Endothelial cell of umbilical vein (primary cell): ENCODE measurements around the gene EBF4. TPM values are rescaled to one million over a fixed set of nuclear protein-coding genes. Genes with fewer than 3 reads are reported as not detected.

Experiments used
- BruUV-seq: library from RNA; stranded (reverse); fragments of 400-500 nt; replicated peaks from 2 replicates; lab custom pipeline; 2021; lab: Mats Ljungman, UMichigan
- CTCF ChIA-PET: fragments of 300-600, 350-600 bp; sonication (Branson Sonifier 250); formaldehyde crosslinking; loops from one replicate; lab custom pipeline; 2021; ENCODE audit warnings: antibody characterized with exemption, inconsistent platforms; lab: Charles Lee
- POLR2A ChIA-PET: fragments of 300-600, 350-600 bp; sonication (Branson Sonifier 250); formaldehyde crosslinking; loops from one replicate; lab custom pipeline; 2021; ENCODE audit warnings: antibody characterized with exemption, inconsistent platforms; lab: Charles Lee
- DNase-seq: peaks from one replicate; pipeline ENCODE4 v3.0.0-alpha.2; 2011; ENCODE audit warnings: low read depth, low spot score
- FAIRE-seq: peaks from 2 replicates; lab custom pipeline; 2011; peaks lifted over from hg19 to GRCh38; lab: Jason Lieb, UNC
- H2AFZ ChIP-seq: 2 replicates; pipeline ENCODE4 v1.6.0; 2012; ENCODE audit warnings: low read depth, low read length, control low read depth, inconsistent platforms
- H3K27ac ChIP-seq: 2 replicates; pipeline ENCODE4 v1.5.1; 2011; ENCODE audit warnings: low read depth, mild to moderate bottlenecking, control low read depth, low read length, moderate library complexity; ENCODE audit not compliant: insufficient read depth
- H3K27me3 ChIP-seq, 2 experiments: 2 replicates each; pipeline versions ENCODE4 v1.6.0 to v1.6.1; 2011; ENCODE audit warnings: low read length in 2 of 2, mixed read lengths in 1 of 2; ENCODE audit not compliant: control insufficient read depth in 2 of 2, insufficient read depth in 2 of 2
- H3K36me3 ChIP-seq, 2 experiments: 2 replicates in 1 of 2; 3 replicates in 1 of 2; pipeline ENCODE4 v1.5.1; 2011; ENCODE audit warnings: low read length in 2 of 2, mild to moderate bottlenecking in 1 of 2, moderate library complexity in 1 of 2; ENCODE audit not compliant: control insufficient read depth in 2 of 2, insufficient read depth in 2 of 2; ENCODE audit errors: extremely low read depth in 1 of 2
- H3K4me1 ChIP-seq: 3 replicates; pipeline ENCODE4 v1.5.1; 2011; ENCODE audit warnings: mild to moderate bottlenecking, low read length; ENCODE audit not compliant: control insufficient read depth, insufficient read depth; ENCODE audit errors: extremely low read depth
- H3K4me2 ChIP-seq: 2 replicates; pipeline ENCODE4 v1.6.1; 2011; ENCODE audit warnings: low read length, control low read depth, mixed read lengths; ENCODE audit not compliant: insufficient read depth
- H3K4me3 ChIP-seq, 3 experiments: fragments of 200-600 bp in 1 of 3; sonication (generic), shearing (Covaris generic) in 1 of 3; replicated peaks in 1 of 3; 2 replicates each; pipeline ENCODE4 v1.5.1; 2011 to 2016; ENCODE audit warnings: control low read depth in 3 of 3, low read length in 3 of 3, mild to moderate bottlenecking in 2 of 3, inconsistent platforms in 1 of 3, low read depth in 1 of 3, moderate library complexity in 1 of 3; ENCODE audit not compliant: insufficient read depth in 1 of 3
- H3K79me2 ChIP-seq: 2 replicates; pipeline ENCODE4 v1.6.0; 2012; ENCODE audit warnings: low read length, inconsistent platforms; ENCODE audit not compliant: control insufficient read depth, insufficient read depth
- H3K9ac ChIP-seq: replicated peaks from 2 replicates; pipeline ENCODE3; 2011; ENCODE audit warnings: low read length, control low read depth; ENCODE audit not compliant: insufficient read depth; ENCODE audit errors: extremely low read depth
- H3K9me1 ChIP-seq: replicated peaks from 3 replicates; pipeline ENCODE4 v1.6.0; 2011; ENCODE audit warnings: mild to moderate bottlenecking, low read length; ENCODE audit not compliant: control insufficient read depth, insufficient read depth; ENCODE audit errors: extremely low read depth
- H3K9me3 ChIP-seq: replicated peaks from 2 replicates; pipeline ENCODE4 v1.5.1; 2012; ENCODE audit warnings: low read length, inconsistent platforms; ENCODE audit not compliant: control insufficient read depth, insufficient read depth
- H4K20me1 ChIP-seq: replicated peaks from 2 replicates; pipeline ENCODE3; 2011; ENCODE audit warnings: mild to moderate bottlenecking, low read length; ENCODE audit not compliant: control insufficient read depth, insufficient read depth; ENCODE audit errors: extremely low read depth
- CTCF ChIP-seq, 2 donors: IDR thresholded peaks; 1 replicate in 1 of 2; 2 replicates in 1 of 2; pipeline ENCODE4 v1.5.1; 2011; ENCODE audit warnings: low read length in 2 of 2, mild to moderate bottlenecking in 2 of 2, moderate library complexity in 2 of 2, control low read depth in 1 of 2, inconsistent platforms in 1 of 2, low read depth in 1 of 2; ENCODE audit not compliant: insufficient read depth in 1 of 2; ENCODE audit errors: extremely low read depth in 1 of 2
- EZH2 ChIP-seq: IDR thresholded peaks from 2 replicates; pipeline ENCODE4 v1.6.1; 2012; ENCODE audit warnings: borderline replicate concordance, low read depth, mild to moderate bottlenecking, moderate library complexity, low read length, inconsistent platforms; ENCODE audit not compliant: severe bottlenecking
- FOS ChIP-seq: IDR thresholded peaks from 2 replicates; pipeline ENCODE4 v1.6.1; 2011; ENCODE audit warnings: mild to moderate bottlenecking, low read length, moderate library complexity, borderline replicate concordance; ENCODE audit not compliant: insufficient read depth
- GATA2 ChIP-seq: IDR thresholded peaks from 2 replicates; pipeline ENCODE4 v1.7.0; 2011; ENCODE audit warnings: low read depth, mild to moderate bottlenecking, moderate library complexity, mixed read lengths, low read length; ENCODE audit not compliant: insufficient read length, insufficient read depth
- JUN ChIP-seq: IDR thresholded peaks from 2 replicates; pipeline ENCODE4 v1.6.1; 2011; ENCODE audit warnings: borderline replicate concordance, low read depth; ENCODE audit not compliant: insufficient read length, insufficient read depth
- MAX ChIP-seq: IDR thresholded peaks from 2 replicates; pipeline ENCODE4 v1.6.1; 2011; ENCODE audit not compliant: insufficient read depth, insufficient read length
- MYC ChIP-seq: IDR thresholded peaks from one replicate; pipeline ENCODE4 v1.6.1; 2011; ENCODE audit warnings: mild to moderate bottlenecking, low read depth, low read length
- POLR2A ChIP-seq: IDR thresholded peaks from 2 replicates; pipeline ENCODE4 v1.6.1; 2012; ENCODE audit warnings: low read depth, mild to moderate bottlenecking, control low read depth, low read length
- POLR2AphosphoS5 ChIP-seq: IDR thresholded peaks from 2 replicates; pipeline ENCODE4 v1.6.1; 2012; ENCODE audit warnings: low read depth, mild to moderate bottlenecking, control low read depth, low read length, moderate library complexity; ENCODE audit not compliant: insufficient read depth
- dilution Hi-C: fragments of 300-500 bp; cut with MboI; formaldehyde crosslinking; loops from one replicate; pipeline ENCODE4 v1.15.0; 2019; ENCODE audit warnings: low sequenced_read_pairs; ENCODE audit not compliant: extremely low pct_ligation_motif_present
- intact Hi-C: fragments of 100-400 bp; cut with micrococcal nuclease; formaldehyde crosslinking; loops from one replicate; pipeline ENCODE4 v1.10.0; 2022
- polyA plus RNA-seq, 4 experiments: library from polyadenylated mRNA; depleted of rRNA in 3 of 4; stranded (reverse) in 3 of 4; unstranded in 1 of 4; fragments of >200 nt; gene quantifications; 2 replicates each; pipeline versions ENCODE4 v1.2.1 to v1.2.3, GENCODE V29; 2011 to 2012; ENCODE audit warnings: missing spikeins in 1 of 4
- total RNA-seq: library from RNA; stranded (reverse); gene quantifications from 2 replicates; pipeline ENCODE4 v1.2.3, GENCODE V29; 2021

EBF4 gene
- total and polyA plus RNA-seq, 2 donors (not counting 3 experiments of a cell fraction or from before 2014, with no cell fraction given), result 2.7 to 3.4 TPM

DNA sequence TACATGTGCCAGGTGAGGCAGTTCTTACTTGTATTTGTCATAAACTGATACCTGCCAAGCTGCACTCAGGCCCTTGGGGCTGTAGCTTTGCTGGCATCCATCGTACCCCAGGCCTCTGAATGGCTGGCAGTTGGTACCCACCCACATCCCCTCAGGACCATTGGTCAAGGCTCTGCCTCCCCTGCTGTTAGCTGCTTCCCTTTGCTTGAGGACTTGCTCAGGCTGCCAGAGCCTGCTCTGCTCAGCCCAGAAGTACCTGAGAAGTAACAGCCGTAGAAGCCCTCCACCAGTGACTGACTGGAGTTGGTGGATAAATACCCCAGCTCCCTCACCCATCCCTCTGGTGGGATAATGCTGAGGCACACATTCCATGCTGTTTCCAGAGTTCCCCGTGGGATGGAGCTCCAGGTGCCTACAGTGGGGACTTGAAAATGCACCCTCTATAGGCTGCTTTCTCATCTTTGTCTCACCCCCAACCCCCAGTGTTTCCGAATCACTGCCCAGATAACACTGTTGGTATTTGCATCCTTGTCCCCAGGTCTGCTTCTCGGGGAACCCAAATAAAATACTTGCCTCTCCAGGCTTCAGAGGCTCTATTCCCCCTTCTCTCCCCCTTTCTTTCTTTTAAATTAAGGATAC, 7.3 kb downstream of the EBF4 start:
- H3K9me3 ChIP-seq, result no peaks in the 10 kb centered on the region
- no peak for FAIRE-seq
- no peak overlapping the region for H3K27ac ChIP-seq
- intact Hi-C loops (no loop called here), dilution Hi-C loops (no loop called here)
- no peaks in the 10 kb centered on the region for H3K79me2 ChIP-seq
- H3K9ac ChIP-seq, result no peak overlapping the region
- no peaks in the 10 kb centered on the region for H3K36me3 ChIP-seq
- no peak for TF ChIP-seq MAX
- no peak for TF ChIP-seq GATA2
- no peak for TF ChIP-seq JUN
- TF ChIP-seq FOS, result no peak
- no peak for TF ChIP-seq MYC
- no peak for TF ChIP-seq POLR2A
- TF ChIP-seq CTCF (IDR thresholded peaks at IDR 0.05; ENCODE audit: extremely low read depth in 1 of 2, insufficient read depth in 1 of 2, low read depth in 1 of 2, low read length in 2 of 2), result no peak
- no peak for TF ChIP-seq EZH2
- no peak for TF ChIP-seq POLR2AphosphoS5
- H3K4me2 ChIP-seq, result no peak overlapping the region
- no peaks in the 10 kb centered on the region for H3K4me1 ChIP-seq
- ChIA-PET POLR2A (interaction anchor here (1.0 kb wide), 1 partner anchor 47 kb away, joined by 3 read pairs; no protein-coding TSS in a partner anchor), CTCF (interaction anchor here (1.0 to 1.6 kb wide), 3 partner anchors 20 to 160 kb away, joined by 3 to 4 read pairs (median 4); no protein-coding TSS in a partner anchor)
- peaks cover 23 to 33% of the 10 kb centered on the region in 2 experiments for H3K27me3 ChIP-seq
- no peak overlapping the region for H2AFZ ChIP-seq
- H3K9me1 ChIP-seq, result no peaks in the 10 kb centered on the region
- H4K20me1 ChIP-seq, result no peaks in the 10 kb centered on the region
- H3K4me3 ChIP-seq, result no peak overlapping the region
- no peak for DNase-seq
- no TSS peak for BruUV-seq
